NAMALWA (cell line): ENCODE measurements around the gene SAMD14.

Experiments
- DNase-seq: peaks from one replicate; pipeline ENCODE4 v3.0.0-alpha.2; 2015; ENCODE audit warnings: low spot score

SAMD14 gene

GRCh38 chr17:50165066-50165465 lies 35.1 kb upstream of the SAMD14 start:
- no peak for DNase-seq

DNA sequence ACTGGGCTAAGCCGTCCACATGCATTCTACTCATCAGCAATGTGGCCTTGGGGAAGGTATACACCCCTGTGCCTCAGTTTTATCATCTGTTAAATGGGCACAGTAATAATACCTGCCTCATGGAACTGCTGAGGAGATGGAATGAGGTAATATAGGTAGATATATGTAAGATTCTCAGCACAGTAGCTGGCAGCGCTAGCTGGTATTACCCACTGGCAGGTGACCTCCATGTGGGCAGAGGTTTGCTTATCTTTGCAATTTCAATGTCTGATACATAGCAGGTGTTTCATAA lies 34.7 kb upstream of the SAMD14 start:
- DNase-seq: no peak

DNA sequence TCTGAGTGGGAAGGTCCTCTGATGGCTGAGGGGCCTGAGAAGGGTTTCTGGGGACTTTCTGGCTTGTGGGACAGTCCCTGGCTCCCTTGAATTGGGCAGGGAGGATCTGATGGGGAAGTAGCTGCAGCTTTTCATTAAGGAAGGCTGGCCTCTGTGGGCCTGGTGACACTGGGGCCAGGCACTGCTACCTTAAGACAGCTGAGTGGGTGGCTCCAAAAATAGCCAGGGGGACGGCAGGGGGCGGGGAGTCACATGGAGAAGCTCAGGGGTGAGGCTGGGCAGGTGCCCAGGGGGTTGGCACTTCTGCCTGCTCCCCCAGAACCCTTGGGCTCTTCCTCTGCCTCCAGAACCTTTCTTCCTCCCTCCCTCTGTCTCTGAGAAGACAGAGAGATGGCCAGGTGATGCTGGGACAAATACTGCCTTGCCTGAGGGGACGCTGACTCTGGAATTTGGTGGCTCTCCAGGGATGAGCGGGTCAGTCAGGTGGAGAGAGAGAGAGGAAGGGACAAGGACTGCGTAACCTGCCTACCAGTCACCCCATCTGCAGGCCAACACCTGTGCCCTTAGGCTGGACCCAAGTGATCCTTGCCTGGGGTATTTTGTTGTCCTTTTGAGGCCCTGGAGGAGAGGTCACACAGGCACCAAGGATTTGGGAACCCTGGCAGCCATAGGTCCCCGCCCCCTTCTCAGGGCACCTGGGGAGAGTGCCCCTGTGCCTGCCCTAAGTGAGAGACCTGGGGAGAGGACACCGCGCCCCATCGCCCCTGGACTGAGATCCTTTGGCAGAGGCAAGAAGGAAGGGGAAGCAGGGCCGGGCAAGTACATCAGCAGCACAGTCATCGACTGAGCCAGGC lies 34.1 kb upstream of the SAMD14 start:
- DNase-seq: no peak

DNA sequence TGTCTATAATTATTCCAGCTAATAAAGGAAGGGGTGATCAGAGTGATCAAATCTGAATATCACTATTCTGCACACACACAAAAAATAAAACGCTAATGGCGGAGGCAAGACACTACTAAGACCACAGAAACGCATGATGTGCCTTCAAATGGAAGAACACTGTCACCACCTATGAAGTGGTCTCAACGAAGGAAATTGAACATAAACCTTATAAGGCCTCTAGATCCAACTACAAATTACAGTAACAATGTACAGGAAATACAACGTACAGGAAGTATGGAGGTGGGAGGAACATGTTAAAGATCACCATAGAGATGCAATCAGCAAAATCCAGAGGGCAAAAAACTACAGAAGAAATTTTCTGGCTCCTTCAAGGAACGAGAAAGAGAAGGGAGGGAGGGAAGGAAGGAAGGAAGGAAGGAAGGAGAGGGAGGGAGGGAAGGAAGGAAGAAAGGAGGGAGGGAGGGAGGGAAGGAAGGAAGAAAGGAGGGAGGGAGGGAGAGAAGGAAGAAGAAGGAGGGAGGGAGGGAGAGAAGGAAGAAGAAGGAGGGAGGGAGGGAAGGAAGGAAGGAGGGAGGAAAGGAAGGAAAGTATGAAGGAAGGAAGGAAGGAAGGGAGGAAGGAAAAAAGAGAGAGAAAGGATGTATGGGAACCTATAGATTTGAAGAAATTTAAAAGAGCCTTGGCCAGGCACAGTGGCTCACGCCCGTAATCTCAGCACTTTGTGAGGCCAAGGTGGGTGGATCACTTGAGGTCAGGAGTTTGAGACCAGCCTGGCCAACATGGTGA lies 32.7 kb upstream of the SAMD14 start:
- DNase-seq: no peak

- no peak for DNase-seq
These were observed 31.9 kb upstream of the SAMD14 start for GRCh38 chr17:50161911-50162288.

- peak; percentile 94 for DNase-seq
These were observed 31.3 kb upstream of the SAMD14 start for GRCh38 chr17:50161023-50161910.

DNA sequence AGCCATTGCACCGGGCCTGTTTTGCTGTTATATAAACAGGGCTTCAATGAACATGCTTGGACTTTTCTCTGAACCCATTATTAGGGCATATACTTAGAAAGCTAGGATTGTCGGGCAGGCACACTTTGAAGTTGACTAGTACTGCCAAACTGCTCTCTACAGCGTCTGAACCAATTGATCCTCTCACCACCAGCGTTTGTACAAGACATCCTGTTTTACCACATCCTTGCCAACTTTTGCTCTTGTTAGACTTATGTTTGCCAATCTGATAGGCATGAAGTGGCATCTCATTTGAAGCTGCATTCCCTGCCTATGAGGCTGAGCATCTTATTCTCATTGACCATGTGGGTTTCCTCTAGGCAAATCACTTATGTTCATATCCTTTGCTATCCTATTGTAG lies 27.9 kb upstream of the SAMD14 start:
- no peak for DNase-seq

DNA sequence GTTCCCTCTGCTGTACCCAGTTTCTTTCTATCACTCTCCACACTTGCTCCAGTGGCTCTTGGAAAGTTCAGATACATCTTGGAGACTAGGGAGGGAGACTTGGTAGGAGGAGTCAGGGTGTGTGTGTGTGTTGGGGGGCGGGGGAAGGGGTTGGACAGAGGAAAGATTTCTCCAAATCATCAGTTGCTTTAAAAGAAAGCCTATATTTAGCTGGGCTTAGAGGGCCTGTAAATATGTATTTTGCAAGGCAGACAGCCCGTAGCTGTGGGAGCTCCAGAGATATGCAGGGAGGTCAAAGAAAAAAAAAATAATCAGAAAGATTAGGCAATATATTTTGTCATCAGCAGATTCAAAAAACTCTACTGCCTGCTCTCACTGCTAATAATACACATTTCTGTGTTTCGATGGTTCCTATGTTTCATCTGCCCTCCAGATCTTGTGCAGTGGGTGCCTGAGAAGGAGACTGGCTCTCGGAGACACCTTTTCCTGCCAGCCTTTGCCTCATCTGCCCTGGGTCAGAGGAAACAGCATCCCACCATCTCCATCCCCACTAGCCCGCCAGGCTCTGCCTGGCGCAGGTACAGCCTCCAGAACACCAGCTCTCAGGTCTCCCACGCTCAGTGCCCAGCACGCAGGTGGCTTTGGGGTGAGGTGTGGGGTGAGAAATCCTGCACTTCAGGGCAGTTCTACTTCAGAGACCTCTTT lies 25.3 kb upstream of the SAMD14 start:
- no peak for DNase-seq

GRCh38 chr17:50154604-50155003 lies 24.6 kb upstream of the SAMD14 start:
- no peak for DNase-seq

- DNase-seq: no peak
These were observed 24.0 kb upstream of the SAMD14 start for GRCh38 chr17:50153650-50154575.

- no peak for DNase-seq
These were observed 22.8 kb upstream of the SAMD14 start for GRCh38 chr17:50152736-50153135.

DNA sequence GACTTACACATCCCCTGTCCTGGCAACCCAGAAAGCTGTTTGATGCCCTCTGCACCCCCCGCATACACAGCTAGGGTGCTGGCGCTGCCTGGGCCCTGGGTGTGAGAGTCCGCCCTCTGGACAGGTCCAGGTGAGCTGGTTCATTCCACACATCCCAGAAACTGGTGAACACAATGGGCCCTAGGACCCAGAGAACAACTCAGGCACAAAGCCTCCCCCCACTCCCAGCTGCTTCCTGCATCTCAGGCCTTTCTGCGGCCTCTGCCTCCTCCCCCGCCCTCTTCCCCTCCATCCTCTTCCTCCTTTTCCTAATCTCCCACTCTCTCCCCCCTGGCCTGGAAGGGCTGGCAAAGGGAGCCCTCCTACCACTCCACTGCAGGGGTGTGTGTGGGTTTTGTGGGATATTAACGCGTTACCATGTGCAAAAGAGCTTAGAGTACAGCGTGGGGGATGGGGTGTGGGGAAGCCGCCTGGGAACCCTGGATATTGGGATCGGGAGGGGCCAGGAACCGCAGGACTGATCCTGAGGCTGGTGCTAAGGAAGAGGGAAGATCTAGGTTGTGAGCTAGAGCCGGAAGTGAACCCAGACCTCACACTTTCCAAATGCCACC lies 22.1 kb upstream of the SAMD14 start:
- peak; percentile 72 for DNase-seq

GRCh38 chr17:50151041-50151936 lies 21.3 kb upstream of the SAMD14 start:
- DNase-seq: peak; percentile 91

- no peak for DNase-seq
These were observed 20.5 kb upstream of the SAMD14 start, which contains the start of gene PPP1R9B for GRCh38 chr17:50150354-50151040. TSS of gene PPP1R9B (minus strand) at chr17:50150677. CDS start at chr17:50150513, 164 bp downstream.

GRCh38 chr17:50149417-50150353 lies 19.7 kb upstream of the SAMD14 start:
- peak; percentile 63 for DNase-seq

DNA sequence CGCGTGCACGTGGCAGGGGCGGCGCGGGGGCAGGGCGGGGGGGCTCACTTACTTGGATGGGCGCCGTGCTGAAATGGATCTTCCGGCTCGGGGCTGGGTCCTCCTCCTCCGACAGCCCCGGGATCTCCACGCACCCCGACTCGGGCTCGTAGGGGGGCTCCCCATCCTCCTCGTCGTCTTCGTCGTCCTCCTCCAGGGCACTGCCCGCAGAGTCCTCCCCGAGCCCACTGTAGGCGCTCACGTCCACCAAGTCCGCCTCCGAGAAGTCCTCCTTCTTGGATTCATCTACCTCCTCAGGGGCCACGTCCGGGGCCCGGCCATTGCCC lies 19.1 kb upstream of the SAMD14 start:
- no peak for DNase-seq

GRCh38 chr17:50148226-50149090 lies 18.5 kb upstream of the SAMD14 start:
- peak; percentile 89 for DNase-seq
